T47D (cell line): ENCODE results near the gene MBD4.
"Not testable (repeated sequence)": the region's sequence is repeated elsewhere in the genome, so short reads cannot be mapped to it uniquely, and the experiment has no call there.

Experiments used
- DNase-seq, 2 experiments: peaks; one replicate each; pipeline versions ENCODE4 v3.0.0 to v3.0.0-alpha.2; 2011 to 2012; ENCODE audit warnings: low read depth in 1 of 2, low spot score in 1 of 2
- JUND ChIP-seq: IDR thresholded peaks from 2 replicates; pipeline ENCODE4 v1.6.1; 2012; ENCODE audit warnings: low read depth
- in situ Hi-C: cut with HindIII; loops from 2 replicates; pipeline ENCODE4 v1.10.0; 2016; ENCODE audit warnings: low sequenced_read_pairs, low pct_unique_long_range_greater_than_20kb

Gene MBD4

DNA sequence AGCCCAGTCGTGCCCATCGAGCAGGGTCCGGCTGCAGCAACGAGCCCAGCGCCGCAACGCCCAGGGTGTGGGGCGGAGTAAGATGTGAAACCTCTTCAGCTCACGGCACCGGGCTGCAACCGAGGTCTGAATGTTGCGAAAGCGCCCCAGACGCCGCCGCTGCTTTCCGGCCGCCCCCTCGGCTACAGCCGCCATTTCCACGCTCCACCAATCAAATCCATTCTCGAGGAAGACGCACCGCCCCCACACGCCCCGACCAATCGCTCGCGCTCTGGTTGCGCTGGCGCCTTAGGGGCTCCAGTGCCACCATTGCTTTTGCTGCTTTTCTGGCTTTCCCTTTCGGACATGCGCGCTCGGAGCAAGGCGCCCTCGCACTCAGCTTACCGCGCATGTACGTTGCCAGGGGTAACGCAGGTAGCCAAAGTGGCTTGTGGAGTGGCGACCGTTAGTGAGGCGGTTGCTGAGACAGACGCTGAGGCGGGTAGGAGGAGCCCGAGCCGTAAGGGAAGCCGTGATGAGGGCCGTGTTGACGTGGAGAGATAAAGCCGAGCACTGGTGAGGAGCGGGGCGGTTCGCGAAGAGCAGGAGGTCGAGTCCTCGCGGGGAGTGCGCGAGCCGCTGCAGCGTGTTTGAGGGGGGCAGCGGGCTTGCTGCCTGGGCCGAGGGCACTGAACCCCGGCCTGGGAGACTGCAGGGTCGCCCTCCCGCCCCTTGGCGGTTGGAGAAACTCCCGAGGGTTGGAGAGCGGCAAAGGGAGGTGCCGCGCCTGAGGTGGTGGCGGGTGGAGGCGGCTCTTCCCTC is at the start of gene MBD4, which contains the start of gene IFT122:
TSS of gene MBD4 (minus strand) at position 132 of the 801 bp plus-strand sequence. CDS start at position 17, 115 bp downstream.
TSS of gene IFT122 (plus strand) at position 408 of the 801 bp plus-strand sequence. CDS start at position 515, 107 bp downstream.
- peak; percentile 98 to 99 for DNase-seq
- in situ Hi-C loops = no loop called here
- no peak for TF ChIP-seq JUND

DNA sequence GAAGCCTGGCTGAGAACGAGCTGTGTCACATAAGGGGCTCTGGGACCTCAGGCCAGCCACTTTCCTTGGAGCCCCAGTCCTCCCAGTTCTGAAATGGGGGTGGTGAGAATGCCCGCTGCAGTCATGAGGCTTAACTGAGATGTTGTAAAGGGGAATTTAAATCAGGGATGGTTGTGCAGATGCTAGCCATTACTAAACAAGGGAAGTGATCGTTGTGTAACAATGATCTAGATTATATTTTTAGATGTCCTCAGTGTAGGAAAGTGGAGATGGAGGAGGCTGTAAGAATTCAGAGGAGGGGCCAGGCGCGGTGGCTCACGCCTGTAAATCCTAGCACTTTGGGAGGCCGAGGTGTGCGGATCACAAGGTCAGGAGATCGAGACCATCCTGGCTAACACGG is 49.5 kb upstream of the MBD4 start:
- in situ Hi-C loops = not testable (repeated sequence)

DNA sequence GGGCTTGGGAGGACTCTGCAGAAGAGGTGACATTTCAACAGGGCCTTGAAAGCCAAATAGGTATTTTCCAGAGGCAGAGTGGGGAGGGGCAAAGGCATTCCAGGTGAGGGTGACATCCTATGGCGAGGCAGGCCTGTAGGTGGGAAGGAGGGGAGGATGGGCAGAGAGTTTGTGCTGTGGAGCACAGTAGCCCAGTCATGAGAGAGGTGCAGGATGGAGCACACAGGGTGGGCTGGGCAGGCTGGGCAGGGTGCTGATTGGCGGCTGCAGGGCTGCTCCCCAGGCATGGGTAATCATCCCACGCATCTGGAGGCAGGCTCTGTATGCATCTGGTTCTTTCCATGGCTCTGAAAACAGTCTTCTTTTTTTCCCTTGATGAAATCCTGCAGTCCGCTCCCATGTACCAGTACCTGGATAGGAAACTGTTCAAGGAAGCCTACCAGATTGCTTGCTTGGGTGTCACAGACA is 48.2 kb upstream of the MBD4 start:
- in situ Hi-C loops = not testable (repeated sequence)

More for the DNA sequence above, 49.5 kb upstream of the MBD4 start:
- DNase-seq = not testable (repeated sequence)

DNA sequence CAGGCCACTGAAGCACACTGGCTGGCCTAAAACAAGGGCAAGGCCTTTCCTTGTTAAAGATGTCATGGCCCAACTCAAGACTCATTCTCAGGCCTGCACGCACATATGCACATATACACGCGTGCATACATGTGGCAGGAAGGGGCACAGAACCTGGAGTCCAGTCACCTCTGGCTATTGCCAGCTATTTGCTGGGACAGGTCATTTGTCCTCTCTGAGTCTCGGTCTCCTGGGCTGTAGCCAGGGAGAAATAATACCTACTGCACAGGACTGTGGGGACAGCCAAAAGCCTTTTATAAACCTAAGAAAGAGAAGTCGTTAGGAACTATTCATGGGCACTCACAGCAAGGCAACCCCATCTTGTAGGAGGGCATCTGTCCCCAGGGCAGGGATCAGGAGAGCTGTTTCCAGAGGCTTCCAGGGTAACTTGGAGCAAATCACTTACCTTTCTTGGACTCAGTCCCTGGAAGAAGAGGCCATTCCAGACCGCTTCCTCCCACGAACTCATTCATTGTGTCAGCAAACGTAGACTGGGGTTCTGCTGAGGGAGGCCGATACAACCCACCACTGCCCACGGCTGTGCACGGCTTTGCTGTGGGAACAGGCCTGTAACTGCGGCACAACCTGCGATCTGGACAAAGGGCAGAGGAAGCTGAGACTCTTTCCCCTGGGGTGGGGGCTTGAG is 47.6 kb upstream of the MBD4 start:
- in situ Hi-C loops = no loop called here
- DNase-seq = no peak
- no peak for TF ChIP-seq JUND

More for the DNA sequence above, 48.2 kb upstream of the MBD4 start:
- not testable (repeated sequence) for DNase-seq

DNA sequence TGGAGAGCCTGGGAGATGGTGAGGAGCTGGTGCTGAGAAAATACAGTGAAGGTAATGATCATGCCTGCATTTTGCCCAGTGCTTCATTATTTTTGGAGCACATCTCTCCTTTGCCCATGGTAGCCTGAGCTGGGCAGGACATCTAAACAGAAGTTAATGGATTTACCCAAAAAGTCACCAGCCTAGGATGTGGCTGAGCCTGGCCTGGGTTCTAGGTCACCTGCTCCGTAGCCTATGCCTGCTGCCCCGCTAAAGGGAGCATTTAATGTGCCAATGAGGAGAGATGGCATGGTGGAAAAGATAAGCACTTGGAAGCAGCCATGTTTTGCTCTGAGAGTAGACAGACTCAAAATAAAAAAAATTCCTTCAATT is 46.9 kb upstream of the MBD4 start:
- TF ChIP-seq JUND = no peak
- in situ Hi-C loops = no loop called here
- DNase-seq = no peak

DNA sequence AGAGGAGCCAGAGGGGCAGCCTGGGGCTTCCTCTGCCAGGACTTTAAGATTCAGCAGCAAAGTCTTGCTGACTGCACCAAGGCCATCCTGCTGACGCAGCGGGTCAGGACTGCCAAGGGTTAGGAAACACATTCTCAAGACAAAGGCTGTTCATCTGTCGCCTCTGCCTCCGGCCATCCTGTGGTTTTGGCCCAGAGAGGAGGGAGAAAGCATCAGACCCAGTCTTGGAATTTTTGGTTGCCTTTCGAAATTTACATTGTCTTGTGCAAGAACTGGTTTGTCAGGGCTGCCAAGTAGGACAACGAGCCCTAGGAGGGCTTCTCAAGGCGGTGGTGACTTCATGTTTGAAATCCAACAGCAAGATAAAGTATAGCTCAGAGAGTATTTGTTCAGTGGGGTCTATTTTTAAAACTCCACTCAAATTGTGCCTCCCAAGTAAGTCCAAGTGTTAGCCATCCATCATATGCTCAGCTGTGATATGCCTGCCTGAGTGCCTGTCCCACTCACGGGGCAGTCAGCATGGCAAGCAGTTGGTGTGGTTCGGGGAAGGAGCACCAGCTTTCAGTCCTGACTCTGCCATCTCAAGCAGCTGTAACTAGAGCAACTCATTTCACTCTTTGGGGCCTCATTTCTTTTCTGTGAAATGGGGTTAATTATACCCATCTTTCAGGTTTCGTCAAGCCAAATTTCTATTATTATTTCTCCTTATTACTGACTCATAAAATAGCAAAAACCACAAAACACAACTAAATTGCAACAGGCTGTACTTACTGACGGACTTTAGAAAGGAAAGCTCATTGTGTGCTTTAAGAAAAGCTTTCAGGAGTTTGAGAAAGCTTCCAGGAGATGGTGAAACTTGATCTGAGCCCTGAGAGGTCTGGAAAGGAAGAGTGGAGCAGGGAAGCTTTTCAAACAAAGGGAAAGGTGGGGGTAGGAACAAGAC is 46.2 kb upstream of the MBD4 start:
- in situ Hi-C loops = no loop called here
- peak; percentile 70; the same call in 1 of the 2 replicates for TF ChIP-seq JUND
- peak; percentile 44 to 99 for DNase-seq

DNA sequence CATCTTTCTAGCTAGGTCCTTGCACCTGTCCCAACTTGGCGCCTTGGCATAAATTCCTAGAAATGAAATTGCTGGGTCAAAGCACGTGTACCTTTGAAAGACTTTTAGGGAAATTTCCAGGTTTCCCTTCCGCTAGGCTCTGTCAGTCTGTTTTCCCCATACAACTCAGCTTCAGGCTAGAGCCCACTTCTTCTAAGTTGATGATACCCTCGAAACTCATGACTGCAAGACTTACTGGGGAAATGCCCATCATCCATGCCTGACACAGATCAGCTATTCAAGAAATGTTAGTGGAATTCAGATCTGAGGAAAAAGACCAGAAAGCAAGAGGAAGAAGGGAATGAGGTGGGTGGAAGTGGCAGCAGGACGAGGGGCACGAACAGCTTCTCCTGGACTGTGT is 45.4 kb upstream of the MBD4 start:
- in situ Hi-C loops = not testable (repeated sequence)

DNA sequence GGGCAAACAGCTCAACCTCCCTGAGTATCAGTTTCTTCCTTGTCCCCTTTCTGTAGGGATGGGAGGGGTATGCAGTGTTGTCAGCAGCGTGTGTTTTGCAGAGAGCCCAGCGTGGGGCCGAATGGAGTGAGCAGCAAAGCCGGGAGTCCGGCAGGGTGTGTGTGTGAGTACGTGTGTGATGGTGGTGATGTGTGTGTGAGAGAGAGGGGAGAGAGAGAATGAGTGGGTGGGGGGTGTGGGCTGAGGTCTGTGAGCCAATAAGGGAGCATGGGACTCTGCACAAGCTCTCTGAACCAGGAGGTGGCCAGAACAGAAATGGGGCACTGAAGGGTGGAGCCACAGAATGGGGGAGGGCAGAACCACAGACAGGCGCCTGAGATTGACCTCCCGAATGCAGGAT is 44.1 kb upstream of the MBD4 start:
- DNase-seq = no peak
- in situ Hi-C loops = no loop called here
- TF ChIP-seq JUND = no peak

More for the DNA sequence above, 45.4 kb upstream of the MBD4 start:
- not testable (repeated sequence) for DNase-seq

DNA sequence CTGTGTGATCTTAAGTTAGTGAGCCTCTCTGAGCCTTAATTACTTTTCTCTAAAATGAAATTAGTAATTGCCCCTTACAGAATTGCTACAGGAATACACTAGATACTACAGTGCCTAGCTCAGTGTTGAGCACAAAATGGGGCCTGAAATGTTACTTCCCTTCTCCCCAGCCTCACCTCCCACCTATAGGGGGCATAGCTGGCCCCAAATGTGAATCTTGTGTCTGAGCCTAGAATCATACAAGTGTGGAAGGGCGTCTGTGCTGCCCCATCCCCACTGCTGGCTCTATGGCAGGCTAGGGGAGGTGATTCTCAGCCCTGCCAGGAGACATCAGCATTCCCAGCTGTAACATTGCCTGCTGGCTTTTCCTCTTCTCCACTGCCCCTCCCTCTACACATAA is 43.0 kb upstream of the MBD4 start:
- no peak for TF ChIP-seq JUND
- in situ Hi-C loops = no loop called here
- no peak for DNase-seq

DNA sequence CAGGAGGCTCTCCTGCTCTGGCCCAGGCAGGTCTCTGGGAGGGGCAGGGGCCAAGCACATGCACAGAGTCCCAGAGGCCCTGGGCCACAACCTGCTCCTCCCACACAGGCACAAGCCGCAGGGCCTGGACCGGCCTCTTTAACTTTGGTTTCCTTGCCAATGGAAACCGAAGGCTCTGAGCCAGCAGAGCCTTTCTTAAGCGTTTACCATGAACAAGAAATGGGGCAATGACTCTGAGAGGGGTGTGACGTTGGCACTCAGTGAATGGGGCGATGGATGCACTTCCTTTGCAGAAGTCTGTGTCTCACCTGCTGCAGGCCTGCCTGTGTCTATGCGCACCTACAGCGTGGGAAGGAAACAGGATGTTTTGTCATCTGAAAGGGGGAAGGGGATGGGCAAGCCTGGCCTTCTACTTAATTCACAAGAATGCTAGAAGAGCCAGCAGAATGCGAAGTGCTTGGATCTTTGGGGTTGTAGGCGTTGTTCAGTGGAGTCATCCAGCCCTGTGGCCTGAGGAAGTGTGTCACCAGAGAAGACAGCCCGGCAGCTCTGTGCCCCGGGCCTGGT is 42.1 kb upstream of the MBD4 start:
- in situ Hi-C loops = no loop called here
- peak in 1 of 2 experiments; percentile 57 for DNase-seq
- no peak for TF ChIP-seq JUND

DNA sequence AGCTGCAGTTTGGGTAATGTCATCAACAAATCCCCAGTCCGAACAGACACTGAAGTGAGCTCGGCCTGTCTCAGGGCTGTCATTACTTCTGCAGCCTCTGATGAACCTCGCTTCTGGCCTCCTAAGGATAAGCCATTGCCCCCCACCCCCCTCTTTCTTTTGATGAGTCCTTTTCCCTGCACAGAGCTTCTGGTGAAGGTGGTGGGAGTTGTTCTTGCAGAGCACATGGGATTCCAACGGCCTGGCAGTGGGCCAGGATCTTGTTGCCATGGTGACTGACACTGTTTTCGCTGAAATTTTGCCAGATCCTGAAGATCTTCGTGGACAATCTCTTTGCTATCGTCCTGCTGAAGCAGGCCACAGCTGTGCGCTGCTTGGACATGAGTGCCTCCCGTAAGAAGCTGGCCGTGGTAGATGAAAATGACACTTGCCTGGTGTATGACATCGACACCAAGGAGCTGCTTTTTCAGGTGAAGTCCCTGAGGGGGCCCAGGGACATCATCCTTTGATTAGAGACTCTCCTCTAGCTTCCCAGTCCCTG is 41.5 kb upstream of the MBD4 start:
- DNase-seq, in situ Hi-C loops: not testable (repeated sequence)

DNA sequence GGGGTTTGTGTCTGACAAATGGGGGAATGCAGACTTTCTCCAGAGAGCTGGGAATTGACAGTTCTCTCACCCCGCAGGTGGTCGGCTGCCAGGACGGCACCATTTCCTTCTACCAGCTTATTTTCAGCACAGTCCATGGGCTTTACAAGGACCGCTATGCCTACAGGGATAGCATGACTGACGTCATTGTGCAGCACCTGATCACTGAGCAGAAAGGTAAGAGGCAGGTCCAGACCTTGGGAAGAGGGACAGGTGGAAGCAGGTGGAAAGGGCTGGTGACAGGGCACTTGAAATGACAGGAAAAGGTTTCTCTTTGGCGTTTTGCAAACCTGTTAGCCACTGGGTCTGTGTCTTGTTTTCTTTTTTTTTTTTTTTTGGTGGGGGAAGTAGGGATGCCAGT is 36.8 kb upstream of the MBD4 start:
- in situ Hi-C loops = no loop called here
- no peak for TF ChIP-seq JUND
- no peak for DNase-seq
